ENCODE measurements around the gene AOX1.

DNA sequence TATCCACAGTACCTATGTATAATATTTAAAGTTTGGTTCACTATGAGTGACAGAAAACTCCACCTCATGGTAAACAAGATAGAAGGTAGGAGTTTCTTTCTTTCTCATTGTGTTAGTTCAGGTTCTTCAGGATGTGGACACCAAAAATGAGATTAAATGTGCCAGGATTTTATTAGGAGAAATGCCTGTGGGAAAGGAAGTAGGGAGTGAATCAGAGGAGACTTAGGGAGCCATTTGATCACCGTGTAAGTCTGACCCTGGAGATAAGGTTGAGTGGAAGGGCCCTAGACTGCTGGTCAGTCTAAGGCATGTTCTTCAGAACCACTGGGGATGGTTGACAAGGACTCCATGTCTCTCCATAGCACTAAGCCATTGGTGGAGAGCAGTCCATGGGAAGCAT, 8.1 kb downstream of the AOX1 start:
- TF ChIP-seq POLR2A (IDR thresholded peaks at IDR 0.05), result no peak
- TF ChIP-seq, protein P1, sequence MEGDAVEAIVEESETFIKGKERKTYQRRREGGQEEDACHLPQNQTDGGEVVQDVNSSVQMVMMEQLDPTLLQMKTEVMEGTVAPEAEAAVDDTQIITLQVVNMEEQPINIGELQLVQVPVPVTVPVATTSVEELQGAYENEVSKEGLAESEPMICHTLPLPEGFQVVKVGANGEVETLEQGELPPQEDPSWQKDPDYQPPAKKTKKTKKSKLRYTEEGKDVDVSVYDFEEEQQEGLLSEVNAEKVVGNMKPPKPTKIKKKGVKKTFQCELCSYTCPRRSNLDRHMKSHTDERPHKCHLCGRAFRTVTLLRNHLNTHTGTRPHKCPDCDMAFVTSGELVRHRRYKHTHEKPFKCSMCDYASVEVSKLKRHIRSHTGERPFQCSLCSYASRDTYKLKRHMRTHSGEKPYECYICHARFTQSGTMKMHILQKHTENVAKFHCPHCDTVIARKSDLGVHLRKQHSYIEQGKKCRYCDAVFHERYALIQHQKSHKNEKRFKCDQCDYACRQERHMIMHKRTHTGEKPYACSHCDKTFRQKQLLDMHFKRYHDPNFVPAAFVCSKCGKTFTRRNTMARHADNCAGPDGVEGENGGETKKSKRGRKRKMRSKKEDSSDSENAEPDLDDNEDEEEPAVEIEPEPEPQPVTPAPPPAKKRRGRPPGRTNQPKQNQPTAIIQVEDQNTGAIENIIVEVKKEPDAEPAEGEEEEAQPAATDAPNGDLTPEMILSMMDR (IDR thresholded peaks at IDR 0.05 in 4 of 5, conservative IDR thresholded peaks at IDR 0.05 in 1 of 5), result no peak

All from gastrocnemius medialis (tissue), 4 donors.